SK-N-MC (cell line): Measurements from ENCODE around the gene TLX3.

Experiments
- DNase-seq: peaks from one replicate; pipeline ENCODE4 v3.0.0-alpha.2; 2011; ENCODE audit warnings: low read depth, low spot score
- H3K27ac ChIP-seq: fragments of 200-600 bp; sonication (generic); 2 replicates; pipeline ENCODE4 v1.5.1; 2016; ENCODE audit warnings: mixed run types
- H3K36me3 ChIP-seq: fragments of 200-600 bp; sonication (generic); 2 replicates; pipeline ENCODE4 v1.6.1; 2017; ENCODE audit warnings: antibody characterized with exemption, low read length, mixed read lengths; ENCODE audit not compliant: insufficient read depth
- H3K4me3 ChIP-seq: fragments of 200-600 bp; sonication (generic); 2 replicates; pipeline ENCODE4 v1.5.1; 2016
- H3K9ac ChIP-seq: fragments of 200-600 bp; sonication (generic); 2 replicates; pipeline ENCODE4 v1.8.0; 2017; ENCODE audit warnings: mixed run types, mixed read lengths; ENCODE audit not compliant: insufficient read length
- H3K9me3 ChIP-seq: fragments of 200-600 bp; sonication (generic); 2 replicates; pipeline ENCODE4 v1.6.1; 2017; ENCODE audit warnings: low read depth, mild to moderate bottlenecking, antibody characterized with exemption, low read length, moderate library complexity, mixed read lengths
- EZH2 ChIP-seq: fragments of 200-600 bp; sonication (generic); IDR thresholded peaks from one replicate; pipeline ENCODE4 v1.6.1; 2017; ENCODE audit warnings: antibody characterized with exemption
- FOXP2 ChIP-seq: optimal IDR thresholded peaks from 2 replicates; pipeline ENCODE3; 2011; ENCODE audit warnings: mild to moderate bottlenecking, moderate library complexity; ENCODE audit not compliant: insufficient read depth; ENCODE audit errors: extremely low read length, control extremely low read depth
- POLR2AphosphoS5 ChIP-seq: IDR thresholded peaks from 2 replicates; pipeline ENCODE4 v1.6.1; 2012; ENCODE audit warnings: mild to moderate bottlenecking, low read depth, low read length, borderline replicate concordance

Gene TLX3

DNA sequence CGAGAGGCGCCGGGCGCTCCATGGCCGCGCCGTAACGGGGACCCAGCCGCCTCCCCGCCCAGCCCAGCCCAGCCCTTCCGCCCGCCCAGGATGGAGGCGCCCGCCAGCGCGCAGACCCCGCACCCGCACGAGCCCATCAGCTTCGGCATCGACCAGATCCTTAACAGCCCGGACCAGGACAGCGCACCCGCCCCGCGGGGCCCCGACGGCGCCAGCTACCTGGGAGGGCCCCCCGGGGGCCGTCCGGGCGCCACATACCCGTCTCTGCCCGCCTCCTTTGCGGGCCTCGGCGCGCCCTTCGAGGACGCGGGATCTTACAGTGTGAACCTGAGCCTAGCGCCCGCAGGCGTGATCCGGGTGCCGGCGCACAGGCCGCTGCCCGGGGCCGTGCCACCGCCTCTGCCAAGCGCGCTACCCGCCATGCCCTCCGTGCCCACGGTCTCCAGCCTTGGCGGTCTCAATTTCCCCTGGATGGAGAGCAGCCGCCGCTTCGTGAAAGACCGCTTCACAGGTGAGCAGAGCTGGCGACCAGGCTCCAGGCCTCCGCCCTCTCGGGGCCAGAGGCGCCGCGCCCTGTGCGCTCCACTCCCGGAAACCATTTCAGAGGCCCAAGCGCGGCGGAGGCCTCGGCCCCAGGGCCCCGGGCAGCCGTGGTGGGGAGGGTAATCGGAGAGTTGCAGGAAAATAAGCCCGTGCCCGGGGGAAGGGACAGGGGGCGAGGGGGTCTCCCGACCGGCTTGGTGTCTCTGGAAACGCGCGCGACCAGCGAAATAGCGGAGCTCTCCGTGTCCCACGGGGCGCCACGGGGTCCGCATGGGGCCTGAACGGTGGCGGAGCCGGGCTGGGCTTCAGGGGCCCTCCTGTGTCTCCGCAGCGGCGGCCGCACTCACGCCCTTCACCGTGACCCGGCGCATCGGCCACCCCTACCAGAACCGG lies 496 bp downstream of the TLX3 start:
- H3K36me3 ChIP-seq: no peaks in the 10 kb centered on the region
- DNase-seq: no peak
- no peak overlapping the region for H3K27ac ChIP-seq
- TF ChIP-seq EZH2: no peak
- TF ChIP-seq FOXP2: no peak
- TF ChIP-seq POLR2AphosphoS5: no peak
- no peak overlapping the region for H3K9ac ChIP-seq
- no peaks in the 10 kb centered on the region for H3K9me3 ChIP-seq
- H3K4me3 ChIP-seq: no peak overlapping the region

DNA sequence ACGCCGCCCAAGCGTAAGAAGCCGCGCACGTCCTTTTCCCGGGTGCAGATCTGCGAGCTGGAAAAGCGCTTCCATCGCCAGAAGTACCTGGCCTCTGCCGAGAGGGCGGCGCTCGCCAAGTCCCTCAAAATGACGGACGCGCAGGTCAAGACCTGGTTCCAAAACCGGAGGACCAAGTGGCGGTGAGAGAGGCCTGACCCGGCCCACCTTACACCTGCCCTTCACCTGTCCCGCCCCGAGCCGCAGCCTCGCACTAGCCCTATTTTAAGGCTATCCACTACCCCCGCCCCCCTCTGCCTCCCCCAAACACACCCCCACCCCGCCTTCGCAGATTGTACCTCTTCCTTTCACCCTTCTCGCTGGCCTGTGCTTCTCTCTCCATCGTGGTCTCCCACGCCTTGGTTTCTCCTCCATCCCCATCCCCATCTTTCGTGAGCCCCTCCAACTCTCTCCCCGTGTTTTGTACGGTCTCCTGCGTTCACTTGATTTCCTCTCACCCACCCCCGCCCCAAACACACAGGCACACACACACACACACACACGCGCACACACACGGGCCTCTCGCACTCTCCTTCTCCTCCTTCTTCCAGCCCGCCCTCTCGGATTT lies 1.3 kb downstream of the TLX3 start:
- no peak overlapping the region for H3K27ac ChIP-seq
- no peak for DNase-seq
- H3K9ac ChIP-seq: no peak overlapping the region
- no peak overlapping the region for H3K4me3 ChIP-seq
- TF ChIP-seq POLR2AphosphoS5: no peak
- no peak for TF ChIP-seq EZH2
- TF ChIP-seq FOXP2: no peak
- no peaks in the 10 kb centered on the region for H3K36me3 ChIP-seq
- H3K9me3 ChIP-seq: no peaks in the 10 kb centered on the region

DNA sequence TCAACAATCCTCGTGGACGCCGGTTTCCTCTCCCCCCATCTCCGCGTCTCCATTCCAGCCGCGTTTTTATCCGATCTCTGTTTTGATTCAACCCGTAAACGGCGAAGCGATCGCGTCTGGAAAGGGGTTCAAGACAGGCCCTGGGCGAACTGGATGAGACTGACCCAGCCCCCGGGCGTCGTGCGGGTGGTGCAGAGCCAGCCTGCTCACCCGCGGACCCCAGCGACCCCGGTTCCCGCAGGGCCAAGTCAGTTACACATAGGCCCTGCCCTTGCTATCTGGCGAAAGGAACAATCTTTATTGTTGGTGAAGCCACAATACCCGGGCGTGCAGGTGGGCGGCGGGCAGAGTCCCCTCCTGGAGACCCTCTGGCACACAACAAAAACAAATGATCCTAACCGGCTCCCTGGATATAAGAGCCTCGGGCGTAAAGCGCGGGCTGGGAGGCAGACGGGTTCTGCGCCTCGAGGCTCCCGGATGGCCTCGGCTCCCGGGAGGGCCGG lies 1.8 kb downstream of the TLX3 start:
- H3K36me3 ChIP-seq: no peaks in the 10 kb centered on the region
- peak overlapping the region; percentile 47; the same call in 1 of the 2 replicates for H3K4me3 ChIP-seq
- H3K9ac ChIP-seq: no peak overlapping the region
- no peaks in the 10 kb centered on the region for H3K9me3 ChIP-seq
- TF ChIP-seq EZH2 (no peak), FOXP2 (no peak), POLR2AphosphoS5 (no peak)
- no peak for DNase-seq
- no peak overlapping the region for H3K27ac ChIP-seq

DNA sequence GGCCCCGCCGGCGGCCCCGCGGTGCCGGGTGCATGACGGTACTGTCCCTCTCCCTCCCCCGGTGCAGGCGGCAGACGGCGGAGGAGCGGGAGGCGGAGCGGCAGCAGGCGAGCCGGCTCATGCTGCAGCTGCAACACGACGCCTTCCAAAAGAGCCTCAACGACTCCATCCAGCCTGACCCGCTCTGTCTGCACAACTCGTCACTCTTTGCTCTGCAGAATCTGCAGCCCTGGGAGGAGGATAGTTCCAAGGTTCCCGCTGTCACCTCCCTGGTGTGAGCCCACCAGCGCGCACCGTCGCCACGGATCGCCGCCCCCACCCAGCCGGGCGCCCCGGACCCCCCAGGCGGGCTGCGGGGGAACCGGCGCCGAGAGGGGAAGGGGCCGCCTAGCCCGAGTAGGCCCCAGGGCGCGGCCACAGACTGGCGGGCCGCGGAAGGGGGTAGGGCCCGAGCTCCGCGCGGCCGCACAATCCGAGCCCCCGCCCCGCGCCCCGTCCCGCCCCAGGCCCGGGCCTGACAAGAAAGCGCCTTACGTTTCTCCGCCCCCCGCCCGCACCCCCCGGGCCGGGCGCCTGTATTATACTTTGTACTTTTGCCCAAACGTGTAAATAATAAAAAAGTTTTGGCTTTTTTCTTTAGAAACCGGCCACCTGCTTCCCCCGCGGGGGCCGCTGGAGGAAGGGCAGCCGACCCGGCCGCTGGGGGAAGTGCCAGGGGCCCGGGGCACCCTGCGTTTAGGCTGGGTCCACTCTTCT lies 2.5 kb downstream of the TLX3 start:
- Histone ChIP-seq H3K36me3 (no peaks in the 10 kb centered on the region), H3K9me3 (no peaks in the 10 kb centered on the region), H3K27ac (no peak overlapping the region), H3K4me3 (peak overlapping the region; percentile 47), H3K9ac (no peak overlapping the region)
- TF ChIP-seq FOXP2 (no peak), POLR2AphosphoS5 (no peak), EZH2 (no peak)
- DNase-seq: no peak

GRCh38 chr5:171312129-171312974 lies 3.3 kb downstream of the TLX3 start:
- Histone ChIP-seq H3K4me3 (no peak overlapping the region), H3K9me3 (no peaks in the 10 kb centered on the region), H3K27ac (no peak overlapping the region), H3K9ac (no peak overlapping the region), H3K36me3 (no peaks in the 10 kb centered on the region)
- no peak for TF ChIP-seq EZH2
- no peak for DNase-seq

DNA sequence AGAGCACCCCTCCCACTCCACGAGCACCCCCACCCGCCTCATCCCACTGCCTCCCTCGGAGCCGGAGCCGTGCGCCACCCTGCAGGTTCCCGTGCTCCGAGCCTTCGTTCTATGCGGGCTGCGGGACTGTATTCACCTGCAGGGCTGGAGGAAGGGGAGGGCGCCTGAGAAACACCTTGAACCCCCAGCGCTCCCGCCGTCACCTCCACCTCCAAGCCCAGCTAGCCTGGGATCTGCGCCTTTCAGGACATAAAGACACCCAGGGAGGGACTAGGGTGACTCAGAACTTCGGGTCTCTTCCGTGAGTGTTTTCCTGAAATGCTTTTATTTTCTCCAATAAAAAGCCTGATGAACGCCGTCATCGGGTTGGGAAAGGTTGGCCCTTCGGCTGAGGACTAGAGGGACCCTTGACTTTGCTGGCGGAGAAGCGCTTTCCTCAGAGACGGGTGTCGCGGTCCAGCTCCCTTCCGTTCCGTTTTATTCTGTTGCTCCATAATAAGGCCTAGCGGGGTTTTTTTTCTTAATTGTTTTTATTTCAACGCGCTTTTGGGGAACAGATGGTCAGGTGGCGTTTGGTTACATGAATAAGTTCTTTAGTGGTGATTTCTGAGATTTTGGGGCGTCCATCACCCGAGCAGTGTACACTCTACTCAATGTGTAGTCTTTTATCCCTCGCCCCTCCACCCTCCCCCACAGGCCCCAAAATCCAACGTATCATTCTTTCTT lies 4.6 kb downstream of the TLX3 start:
- H3K9ac ChIP-seq: no peak overlapping the region
- no peaks in the 10 kb centered on the region for H3K36me3 ChIP-seq
- TF ChIP-seq POLR2AphosphoS5 (no peak), FOXP2 (no peak), EZH2 (no peak)
- no peak overlapping the region for H3K27ac ChIP-seq
- no peak for DNase-seq
- H3K4me3 ChIP-seq: no peak overlapping the region
- no peaks in the 10 kb centered on the region for H3K9me3 ChIP-seq

DNA sequence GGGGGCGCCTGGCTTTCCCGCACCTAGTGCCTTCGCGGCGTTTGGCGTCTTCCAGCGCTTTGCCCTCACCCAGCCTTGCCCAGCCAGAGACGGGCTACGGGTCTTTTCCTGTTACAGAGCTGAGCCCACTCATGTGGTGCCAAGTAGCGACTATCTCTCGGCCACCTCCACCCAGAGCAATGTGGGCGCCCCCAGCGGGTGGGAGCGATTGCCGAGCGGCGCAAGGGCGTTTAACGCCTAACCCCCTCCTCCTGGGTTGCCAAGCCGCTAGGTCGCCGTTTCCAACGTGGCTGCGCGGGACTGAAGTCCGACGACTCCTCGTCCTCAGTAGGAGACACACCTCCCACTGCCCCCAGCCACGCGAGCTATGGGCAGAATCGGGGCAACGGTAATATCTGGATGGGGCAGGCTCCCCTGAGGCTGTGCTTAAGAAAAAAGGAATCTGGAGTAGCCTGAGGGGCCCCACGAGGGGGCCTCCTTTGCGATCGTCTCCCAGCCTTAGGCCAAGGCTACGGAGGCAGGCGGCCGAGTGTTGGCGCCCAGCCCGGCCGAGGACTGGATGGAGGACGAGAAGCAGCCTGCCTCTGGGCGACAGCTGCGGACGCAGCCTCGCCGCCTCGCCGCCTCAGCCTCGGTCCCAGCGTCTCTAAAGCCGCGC lies 5.8 kb downstream of the TLX3 start:
- no peak for DNase-seq
- H3K27ac ChIP-seq: no peak overlapping the region
- TF ChIP-seq FOXP2: no peak
- no peak for TF ChIP-seq EZH2
- no peak for TF ChIP-seq POLR2AphosphoS5
- H3K9me3 ChIP-seq: no peaks in the 10 kb centered on the region
- H3K9ac ChIP-seq: no peak overlapping the region
- H3K4me3 ChIP-seq: no peak overlapping the region
- no peaks in the 10 kb centered on the region for H3K36me3 ChIP-seq
